ENCODE measurements around the gene PCBP3.

- TF ChIP-seq GATA3 (IDR thresholded peaks at IDR 0.05; ENCODE audit: low read depth, low read length) (no peak), GATA2 (IDR thresholded peaks at IDR 0.05; ENCODE audit: low read depth, low read length) (no peak)
These were observed 29.6 kb upstream of the PCBP3 start for GRCh38 chr21:45613881-45614280.
